ENCODE data around the gene MAP3K20. TPM values are rescaled to one million over a fixed set of nuclear protein-coding genes. Genes with fewer than 3 reads are reported as not detected.

Gene MAP3K20
- polyA plus RNA-seq, 1 of the 3 experiments (the other 2 are of a cell fraction): 8.5 TPM

- ChIA-PET POLR2A (no interaction called here), CTCF (interaction anchor here (0.7 to 3.0 kb wide), 7 partner anchors 9 to 118 kb away, joined by 3 to 13 read pairs (median 5); no protein-coding TSS in a partner anchor)
- Histone ChIP-seq H3K4me2 (no peak overlapping the region), H3F3A (replicated peaks; ENCODE audit: insufficient read depth) (peaks cover 4% of the 10 kb centered on the region), H3K9me2 (no peaks in the 10 kb centered on the region), H3K4me1 (ENCODE audit: control insufficient read depth in 1 of 2, insufficient read depth in 2 of 2, low read depth in 1 of 2, low read length in 1 of 2) (peaks cover 3 to 10% of the 10 kb centered on the region in 2 experiments; a peak in 3 of 4 replicates), H3K4me3 (ENCODE audit: low read depth in 2 of 2, low read length in 1 of 2) (no peak overlapping the region), H3K9ac (no peak overlapping the region), H2AFZ (ENCODE audit: low read depth) (no peak overlapping the region), H3K79me2 (ENCODE audit: insufficient read depth) (peaks cover 34% of the 10 kb centered on the region), H3K27me3 (ENCODE audit: insufficient read depth) (no peaks in the 10 kb centered on the region), H4K20me1 (ENCODE audit: insufficient read depth) (no peaks in the 10 kb centered on the region), H3K36me3 (replicated peaks in 1 of 2; ENCODE audit: control insufficient read depth in 1 of 2, insufficient read depth in 2 of 2, low read length in 1 of 2) (peaks cover 18 to 21% of the 10 kb centered on the region in 2 experiments), H3K27ac (ENCODE audit: low read depth in 2 of 2, low read length in 1 of 2) (no peak overlapping the region), H3K9me3 (no peaks in the 10 kb centered on the region)
- DNase-seq: no peak
- WGBS (ENCODE audit: low lambda C conversion rate): 95% methylated on average over 4 of the region's 4 CpGs
- TF ChIP-seq PBX3 (IDR thresholded peaks at IDR 0.05): no peak
- TF ChIP-seq ELF1 (IDR thresholded peaks at IDR 0.05): no peak
- no peak for TF ChIP-seq GATA2 (CRISPR knock-in tag; IDR thresholded peaks at IDR 0.05)
- TF ChIP-seq YY1 (IDR thresholded peaks at IDR 0.05; ENCODE audit: low read depth): no peak
- no peak for TF ChIP-seq EP300 (IDR thresholded peaks at IDR 0.05; ENCODE audit: borderline replicate concordance in 1 of 2, low read depth in 1 of 2, low read length in 1 of 2)
- no peak for TF ChIP-seq RXRA (IDR thresholded peaks at IDR 0.05; ENCODE audit: borderline replicate concordance, low read depth)
- TF ChIP-seq TCF12 (IDR thresholded peaks at IDR 0.05): no peak
- TF ChIP-seq FOSL2 (IDR thresholded peaks at IDR 0.05; ENCODE audit: borderline replicate concordance, low read depth): no peak
- TF ChIP-seq TEAD4 (IDR thresholded peaks at IDR 0.05; ENCODE audit: borderline replicate concordance, insufficient read depth): no peak
- TF ChIP-seq MEF2A (IDR thresholded peaks at IDR 0.05; ENCODE audit: borderline replicate concordance, low read depth): no peak
- TF ChIP-seq RAD21 (IDR thresholded peaks at IDR 0.05; ENCODE audit: low read length): no peak
- no peak for TF ChIP-seq FOXM1 (IDR thresholded peaks at IDR 0.05; ENCODE audit: low read depth)
- no peak for TF ChIP-seq POLR2AphosphoS5 (IDR thresholded peaks at IDR 0.05; ENCODE audit: low read depth, low read length)
- no peak for TF ChIP-seq SIN3A (IDR thresholded peaks at IDR 0.05; ENCODE audit: borderline replicate concordance, low read depth, low read length)
Observed at GRCh38 chr2:173091910-173092309, 16.3 kb downstream of the MAP3K20 start.

GRCh38 chr2:173092844-173093402 is 17.3 kb downstream of the MAP3K20 start:
- H3K27me3 ChIP-seq (ENCODE audit: insufficient read depth): no peaks in the 10 kb centered on the region
- no peak for DNase-seq
- peaks cover 4% of the 10 kb centered on the region for H3F3A ChIP-seq (replicated peaks; ENCODE audit: insufficient read depth)
- peaks cover 29% of the 10 kb centered on the region for H3K79me2 ChIP-seq (ENCODE audit: insufficient read depth)
- H3K9me3 ChIP-seq: no peaks in the 10 kb centered on the region
- no peak overlapping the region for H2AFZ ChIP-seq (ENCODE audit: low read depth)
- 96% methylated on average over 3 of the region's 3 CpGs for WGBS (ENCODE audit: low lambda C conversion rate)
- no peak overlapping the region for H3K27ac ChIP-seq (ENCODE audit: low read depth in 2 of 2, low read length in 1 of 2)
- no peaks in the 10 kb centered on the region for H4K20me1 ChIP-seq (ENCODE audit: insufficient read depth)
- peaks cover 27 to 28% of the 10 kb centered on the region in 2 experiments for H3K36me3 ChIP-seq (replicated peaks in 1 of 2; ENCODE audit: control insufficient read depth in 1 of 2, insufficient read depth in 2 of 2, low read length in 1 of 2)
- no peaks in the 10 kb centered on the region for H3K9me2 ChIP-seq
- ChIA-PET POLR2A (no interaction called here), CTCF (interaction anchor here (0.8 to 3.0 kb wide), 3 partner anchors 12 to 66 kb away, joined by 3 to 13 read pairs (median 7); no protein-coding TSS in a partner anchor)
- peaks cover 3 to 10% of the 10 kb centered on the region in 2 experiments; a peak in 3 of 4 replicates for H3K4me1 ChIP-seq (ENCODE audit: control insufficient read depth in 1 of 2, insufficient read depth in 2 of 2, low read depth in 1 of 2, low read length in 1 of 2)
- no peak overlapping the region for H3K9ac ChIP-seq
- H3K4me3 ChIP-seq (ENCODE audit: low read depth in 2 of 2, low read length in 1 of 2): no peak overlapping the region
- H3K4me2 ChIP-seq: no peak overlapping the region
- TF ChIP-seq, protein P1, sequence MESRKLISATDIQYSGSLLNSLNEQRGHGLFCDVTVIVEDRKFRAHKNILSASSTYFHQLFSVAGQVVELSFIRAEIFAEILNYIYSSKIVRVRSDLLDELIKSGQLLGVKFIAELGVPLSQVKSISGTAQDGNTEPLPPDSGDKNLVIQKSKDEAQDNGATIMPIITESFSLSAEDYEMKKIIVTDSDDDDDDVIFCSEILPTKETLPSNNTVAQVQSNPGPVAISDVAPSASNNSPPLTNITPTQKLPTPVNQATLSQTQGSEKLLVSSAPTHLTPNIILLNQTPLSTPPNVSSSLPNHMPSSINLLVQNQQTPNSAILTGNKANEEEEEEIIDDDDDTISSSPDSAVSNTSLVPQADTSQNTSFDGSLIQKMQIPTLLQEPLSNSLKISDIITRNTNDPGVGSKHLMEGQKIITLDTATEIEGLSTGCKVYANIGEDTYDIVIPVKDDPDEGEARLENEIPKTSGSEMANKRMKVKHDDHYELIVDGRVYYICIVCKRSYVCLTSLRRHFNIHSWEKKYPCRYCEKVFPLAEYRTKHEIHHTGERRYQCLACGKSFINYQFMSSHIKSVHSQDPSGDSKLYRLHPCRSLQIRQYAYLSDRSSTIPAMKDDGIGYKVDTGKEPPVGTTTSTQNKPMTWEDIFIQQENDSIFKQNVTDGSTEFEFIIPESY (IDR thresholded peaks at IDR 0.05; ENCODE audit: borderline replicate concordance, low read depth): no peak
- TF ChIP-seq CHD2 (IDR thresholded peaks at IDR 0.05; ENCODE audit: low read length, partially characterized antibody) (no peak), RFX5 (IDR thresholded peaks at IDR 0.05; ENCODE audit: low read length) (no peak), FOXJ3 (CRISPR knock-in tag; IDR thresholded peaks at IDR 0.05) (no peak), MAX (IDR thresholded peaks at IDR 0.05; ENCODE audit: low read depth) (no peak), SMC3 (IDR thresholded peaks at IDR 0.05; ENCODE audit: low read depth, low read length) (no peak), FOSL2 (IDR thresholded peaks at IDR 0.05; ENCODE audit: borderline replicate concordance, low read depth) (no peak), MEF2A (IDR thresholded peaks at IDR 0.05; ENCODE audit: borderline replicate concordance, low read depth) (no peak), RXRA (IDR thresholded peaks at IDR 0.05; ENCODE audit: borderline replicate concordance, low read depth) (no peak)
- TF ChIP-seq, protein P2, sequence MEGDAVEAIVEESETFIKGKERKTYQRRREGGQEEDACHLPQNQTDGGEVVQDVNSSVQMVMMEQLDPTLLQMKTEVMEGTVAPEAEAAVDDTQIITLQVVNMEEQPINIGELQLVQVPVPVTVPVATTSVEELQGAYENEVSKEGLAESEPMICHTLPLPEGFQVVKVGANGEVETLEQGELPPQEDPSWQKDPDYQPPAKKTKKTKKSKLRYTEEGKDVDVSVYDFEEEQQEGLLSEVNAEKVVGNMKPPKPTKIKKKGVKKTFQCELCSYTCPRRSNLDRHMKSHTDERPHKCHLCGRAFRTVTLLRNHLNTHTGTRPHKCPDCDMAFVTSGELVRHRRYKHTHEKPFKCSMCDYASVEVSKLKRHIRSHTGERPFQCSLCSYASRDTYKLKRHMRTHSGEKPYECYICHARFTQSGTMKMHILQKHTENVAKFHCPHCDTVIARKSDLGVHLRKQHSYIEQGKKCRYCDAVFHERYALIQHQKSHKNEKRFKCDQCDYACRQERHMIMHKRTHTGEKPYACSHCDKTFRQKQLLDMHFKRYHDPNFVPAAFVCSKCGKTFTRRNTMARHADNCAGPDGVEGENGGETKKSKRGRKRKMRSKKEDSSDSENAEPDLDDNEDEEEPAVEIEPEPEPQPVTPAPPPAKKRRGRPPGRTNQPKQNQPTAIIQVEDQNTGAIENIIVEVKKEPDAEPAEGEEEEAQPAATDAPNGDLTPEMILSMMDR (IDR thresholded peaks at IDR 0.05): no peak
- TF ChIP-seq, protein P3, sequence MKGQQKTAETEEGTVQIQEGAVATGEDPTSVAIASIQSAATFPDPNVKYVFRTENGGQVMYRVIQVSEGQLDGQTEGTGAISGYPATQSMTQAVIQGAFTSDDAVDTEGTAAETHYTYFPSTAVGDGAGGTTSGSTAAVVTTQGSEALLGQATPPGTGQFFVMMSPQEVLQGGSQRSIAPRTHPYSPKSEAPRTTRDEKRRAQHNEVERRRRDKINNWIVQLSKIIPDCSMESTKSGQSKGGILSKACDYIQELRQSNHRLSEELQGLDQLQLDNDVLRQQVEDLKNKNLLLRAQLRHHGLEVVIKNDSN (IDR thresholded peaks at IDR 0.05; ENCODE audit: borderline replicate concordance, low read depth): no peak

Measured in SK-N-SH (cell line).